GM19240 (cell line): ENCODE measurements around the gene SPINK1.
"Not testable (repeated sequence)": the region's sequence is repeated elsewhere in the genome, so short reads cannot be mapped to it uniquely, and the experiment has no call there.

Experiments
- DNase-seq: peaks from one replicate; pipeline ENCODE4 v3.0.0; 2011; ENCODE audit warnings: low spot score; ENCODE audit not compliant: insufficient read length

The SPINK1 gene

DNA sequence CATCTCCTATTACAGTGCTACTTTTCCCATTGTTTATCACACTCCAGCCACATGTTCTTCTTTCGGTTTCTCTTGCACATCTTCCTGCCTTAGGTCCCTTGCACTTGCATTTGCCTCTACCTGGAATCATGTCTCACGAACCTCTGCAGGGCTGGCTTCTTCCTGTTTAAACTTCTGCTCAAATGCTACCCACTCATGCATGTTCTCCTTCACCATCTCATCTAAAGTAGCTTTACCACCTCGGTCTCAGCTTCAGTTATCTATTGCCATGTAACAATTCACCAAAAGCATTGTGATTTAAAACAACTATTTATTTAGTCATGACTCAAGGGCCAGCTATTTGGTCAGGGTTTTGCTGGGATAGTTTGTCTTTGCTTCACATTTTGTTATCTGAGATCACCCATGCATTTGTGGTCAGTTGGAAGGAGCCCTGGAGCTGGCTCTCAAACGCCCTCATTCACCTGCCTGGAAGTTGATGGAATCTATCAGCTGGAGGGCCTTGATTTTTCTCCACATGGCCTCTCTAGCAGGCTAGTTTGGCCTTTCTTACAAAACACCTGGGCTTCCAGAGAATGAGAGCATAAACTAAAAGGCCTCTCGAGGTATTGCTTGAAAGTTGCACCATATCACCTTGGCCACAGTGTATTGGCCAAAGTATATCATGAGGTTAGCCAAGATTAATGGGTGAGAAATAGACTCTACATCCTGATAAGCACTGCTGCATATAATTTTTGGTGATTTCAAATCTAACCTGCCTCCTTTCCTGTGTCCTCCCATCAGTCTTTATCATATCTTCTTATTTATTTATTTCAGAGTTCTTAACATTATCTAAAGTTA, 21.4 kb downstream of the SPINK1 start:
- no peak for DNase-seq

DNA sequence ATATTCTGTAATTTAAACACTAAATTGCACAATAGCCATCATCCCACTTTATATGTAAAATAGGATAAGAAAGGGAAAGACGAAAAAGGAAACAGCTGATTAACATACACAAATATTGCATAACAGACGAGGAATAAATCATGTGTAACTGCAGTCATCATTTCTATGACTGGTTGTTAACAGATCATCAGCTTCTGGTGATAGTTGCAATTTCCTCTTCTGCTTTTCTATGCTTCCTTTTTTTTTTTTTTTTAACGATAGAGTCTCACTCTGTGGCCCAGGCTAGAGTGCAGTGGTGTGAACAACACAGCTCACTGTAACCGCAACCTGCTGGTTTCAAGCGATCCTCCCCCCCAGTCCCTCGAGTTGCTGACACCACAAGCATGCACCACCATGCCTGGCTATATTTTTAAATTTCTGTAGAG, 26.4 kb downstream of the SPINK1 start:
- DNase-seq, result no peak

DNA sequence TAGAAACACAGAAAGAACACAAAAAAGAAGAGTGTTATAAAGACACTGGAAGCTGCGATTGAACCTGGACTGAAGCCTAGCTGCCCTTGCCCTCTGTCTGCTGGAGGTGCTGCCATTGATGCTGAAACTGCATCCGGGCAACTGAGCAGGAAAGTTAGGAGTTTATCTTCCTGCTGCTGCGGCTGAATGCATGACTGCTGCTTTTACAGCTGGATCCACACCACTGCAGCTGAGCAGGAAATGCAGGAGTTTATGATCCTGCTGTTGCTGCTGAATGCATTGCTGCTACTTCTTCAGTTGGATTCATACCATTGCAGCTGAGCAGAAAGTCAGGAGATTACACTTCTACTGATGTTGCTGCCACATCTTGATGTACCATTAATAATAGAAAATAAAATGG, 27.1 kb downstream of the SPINK1 start:
- DNase-seq, result no peak

DNA sequence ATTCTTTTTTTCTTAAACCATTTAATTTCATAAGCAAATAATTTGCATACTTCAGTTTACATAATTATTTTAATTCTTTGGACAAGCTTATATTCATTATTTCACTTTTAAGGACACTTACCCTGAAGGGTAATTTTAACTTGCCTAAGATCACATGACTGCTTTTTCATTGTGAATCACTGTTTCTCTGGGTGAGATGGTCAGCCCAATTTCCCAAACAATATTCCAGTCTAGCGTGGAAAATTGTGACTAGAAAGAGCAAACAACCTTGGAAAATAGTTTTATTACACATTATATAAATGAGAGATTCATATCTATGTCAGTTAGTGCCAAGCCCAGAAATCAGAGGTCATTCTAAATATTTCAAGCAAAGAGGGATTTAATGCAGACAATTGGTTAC, 27.5 kb downstream of the SPINK1 start:
- DNase-seq, result no peak

DNA sequence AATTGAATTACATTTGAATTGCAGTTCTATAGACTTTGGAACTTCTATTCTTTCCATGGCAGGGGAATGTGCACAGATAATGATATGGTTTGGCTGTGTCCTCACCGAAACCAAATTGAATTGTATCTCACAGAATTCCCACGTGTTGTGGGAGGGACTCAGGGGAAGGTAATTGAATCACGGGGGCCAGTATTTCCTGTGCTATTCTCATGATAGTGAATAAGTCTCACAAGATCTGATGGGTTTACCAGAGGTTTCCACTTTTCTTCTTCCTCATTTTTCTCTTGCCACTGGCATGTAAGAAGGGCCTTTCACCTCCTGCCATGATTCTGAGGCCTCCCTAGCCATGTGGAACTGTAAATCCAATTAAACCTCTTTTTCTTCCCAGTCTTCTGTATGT, 28.3 kb downstream of the SPINK1 start:
- not testable (repeated sequence) for DNase-seq

DNA sequence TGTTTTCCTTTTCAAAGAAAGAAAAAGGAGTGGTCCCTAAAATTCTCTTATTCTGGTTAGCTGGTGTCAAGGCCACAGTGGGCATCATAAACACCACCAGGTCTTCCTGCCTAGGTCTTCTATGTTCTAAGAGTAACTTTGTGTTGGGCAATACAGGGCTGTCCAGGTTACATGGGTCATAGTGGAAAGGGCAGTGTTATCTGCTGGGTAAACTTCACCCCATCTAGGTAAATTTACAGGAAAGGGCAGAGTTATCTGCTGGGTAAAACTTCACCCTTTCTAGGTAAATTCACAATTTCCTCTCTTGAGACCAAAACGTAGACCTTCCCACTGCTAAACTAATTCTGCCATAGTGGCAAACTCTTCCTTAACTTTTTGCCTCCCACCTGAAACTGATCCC, 30.0 kb downstream of the SPINK1 start:
- no peak for DNase-seq

GRCh38 chr5:147800491-147800890, 31.0 kb downstream of the SPINK1 start:
- DNase-seq, result no peak

GRCh38 chr5:147796556-147797308, 34.7 kb downstream of the SPINK1 start:
- no peak for DNase-seq

DNA sequence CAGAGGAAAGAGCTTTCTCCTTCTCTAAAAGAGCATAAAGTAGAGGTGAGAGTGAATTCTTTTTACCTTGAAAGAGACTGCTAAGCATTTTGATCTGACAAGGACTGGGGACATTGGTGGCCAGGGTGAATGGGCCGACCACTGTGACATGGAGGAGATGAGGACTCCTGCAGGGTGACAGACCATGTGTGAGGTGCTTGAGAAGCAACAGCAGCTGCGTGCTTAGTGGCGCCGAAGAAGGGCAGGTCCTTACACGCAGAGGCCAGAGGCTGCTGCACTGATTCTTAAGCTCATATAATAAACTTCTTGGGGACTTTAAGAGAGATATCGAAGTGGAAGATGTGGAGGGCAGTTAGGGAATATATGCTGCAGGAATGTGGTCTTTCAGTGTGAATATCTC, 40.3 kb downstream of the SPINK1 start:
- DNase-seq, result no peak

DNA sequence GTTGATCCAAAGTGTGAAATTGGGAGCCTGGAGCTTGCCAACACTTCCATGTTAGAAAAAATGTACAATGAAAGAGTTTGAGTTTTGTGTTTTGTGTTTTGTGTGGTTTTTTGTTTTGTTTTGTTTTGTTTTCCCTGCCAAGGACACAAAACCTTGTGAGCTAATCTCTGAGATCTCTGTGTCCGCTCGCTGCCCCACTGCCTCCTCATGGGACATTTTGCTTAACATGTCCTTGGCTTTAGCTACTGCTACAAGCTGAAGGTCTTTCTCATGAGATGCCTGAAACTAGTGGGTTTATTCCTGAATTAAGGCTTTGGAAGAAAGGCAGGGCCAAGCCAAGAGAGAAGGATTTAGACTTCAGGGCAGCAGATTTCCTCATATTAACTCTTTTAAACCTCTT, 41.7 kb downstream of the SPINK1 start:
- DNase-seq, result no peak

DNA sequence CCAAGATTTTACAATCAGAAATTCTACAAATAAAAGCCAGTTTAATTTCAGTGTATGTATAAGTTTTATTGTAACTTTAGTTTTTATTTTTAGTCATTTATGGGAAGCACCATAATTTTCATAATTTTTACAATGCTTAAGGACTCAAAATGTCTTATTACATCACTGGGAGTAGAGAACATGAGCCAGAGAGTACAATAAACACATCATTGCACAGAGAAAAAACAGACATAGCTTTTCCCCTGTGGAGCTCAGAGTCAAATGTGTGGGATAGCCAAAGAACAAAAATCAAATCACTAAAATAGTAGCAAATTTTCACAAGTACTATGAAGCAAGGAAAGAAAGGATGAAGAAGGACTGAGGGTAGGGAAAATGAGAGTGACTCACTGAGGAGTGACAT, 43.4 kb downstream of the SPINK1 start:
- DNase-seq, result no peak

GRCh38 chr5:147786142-147786541, 45.3 kb downstream of the SPINK1 start:
- no peak for DNase-seq

DNA sequence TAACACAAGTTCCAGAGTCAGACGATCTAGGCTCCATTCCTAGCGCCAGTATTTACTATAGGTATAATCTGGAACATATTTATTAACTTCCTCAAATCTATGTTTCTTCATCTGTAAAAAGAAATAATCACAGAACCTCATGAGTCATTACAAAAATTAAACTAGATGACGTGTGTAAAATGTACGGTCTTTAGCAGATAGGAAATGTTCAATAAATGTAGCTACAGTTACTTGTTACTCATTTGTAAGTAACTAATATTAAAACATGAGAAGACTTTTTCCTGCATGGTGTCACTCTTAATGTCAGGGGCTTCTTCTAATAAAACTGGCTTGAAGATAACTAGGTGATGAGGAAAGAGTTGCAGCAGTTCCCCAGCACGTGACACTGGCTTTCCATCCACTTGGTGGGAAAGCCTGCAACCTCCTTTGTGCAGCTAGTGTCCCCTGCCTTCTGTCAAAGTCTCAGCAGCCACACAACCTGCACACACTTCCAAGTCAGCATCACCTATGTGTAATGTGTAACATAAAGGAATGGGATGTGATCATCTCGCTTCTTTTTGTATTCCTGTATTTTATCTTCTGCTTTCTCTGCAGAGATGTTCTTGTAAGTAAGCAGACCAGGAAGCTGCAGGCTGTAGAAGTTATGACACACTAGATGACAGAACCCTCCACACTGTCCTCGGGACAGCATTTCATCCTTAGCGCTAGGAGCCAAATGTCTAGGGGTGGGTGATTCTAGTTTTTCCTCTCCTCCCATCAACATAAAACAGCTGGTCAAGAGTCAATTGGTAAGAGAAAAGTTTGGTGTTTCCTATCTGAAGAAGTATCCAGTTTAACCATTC, 47.1 kb downstream of the SPINK1 start:
- no peak for DNase-seq

DNA sequence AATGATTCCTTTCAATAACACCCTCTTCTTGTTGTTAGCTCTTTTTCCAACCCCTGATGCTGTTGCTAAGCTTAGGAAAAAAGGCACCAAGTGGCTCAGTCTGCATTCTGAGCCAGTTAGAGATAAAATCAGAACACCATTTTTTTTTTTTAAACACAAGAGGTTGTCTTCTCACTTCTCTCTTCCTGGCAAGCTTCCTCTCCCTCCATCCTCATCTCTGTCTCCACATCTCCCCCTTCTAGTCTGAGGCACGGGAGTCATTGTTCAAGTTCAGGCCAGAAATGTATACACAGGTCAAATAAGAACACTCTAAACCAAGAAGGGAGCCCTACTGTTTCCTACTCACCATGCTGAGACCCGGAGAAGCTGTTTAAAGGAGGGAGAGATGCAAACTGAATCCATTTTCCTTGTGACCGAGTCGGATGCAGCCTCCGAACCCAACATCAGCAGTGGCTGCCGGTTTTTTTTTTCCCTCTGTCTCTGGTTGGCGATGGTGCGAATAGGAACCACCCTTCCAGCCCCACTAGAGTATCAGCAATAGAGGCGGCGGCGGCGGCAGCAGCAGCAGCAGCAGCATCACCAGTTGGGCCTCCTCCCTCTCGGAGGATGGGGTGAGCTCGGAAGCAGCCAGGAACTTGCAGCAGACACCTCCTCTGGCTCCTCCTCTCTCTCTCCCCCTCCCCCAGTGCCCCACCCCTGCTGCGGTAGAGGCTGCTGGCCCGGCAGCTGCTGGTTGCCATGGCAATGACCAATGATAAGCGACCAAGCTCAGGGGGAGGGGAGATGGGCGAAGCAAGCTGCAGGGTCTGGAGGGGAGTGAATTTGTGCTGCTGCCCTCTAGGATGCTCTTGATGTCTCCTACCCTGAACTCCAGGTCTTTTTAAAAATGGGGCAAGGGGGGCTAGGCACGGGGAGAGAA, 49.1 kb downstream of the SPINK1 start, which contains the start of gene JAKMIP2:
Gene JAKMIP2 (minus strand): TSS at position 619 of the 919 bp plus-strand sequence. CDS start 110,922 bp downstream, outside the sequence.
- peak; percentile 8 for DNase-seq

- no peak for DNase-seq
Observed at GRCh38 chr5:147780924-147781573, 50.4 kb downstream of the SPINK1 start.

DNA sequence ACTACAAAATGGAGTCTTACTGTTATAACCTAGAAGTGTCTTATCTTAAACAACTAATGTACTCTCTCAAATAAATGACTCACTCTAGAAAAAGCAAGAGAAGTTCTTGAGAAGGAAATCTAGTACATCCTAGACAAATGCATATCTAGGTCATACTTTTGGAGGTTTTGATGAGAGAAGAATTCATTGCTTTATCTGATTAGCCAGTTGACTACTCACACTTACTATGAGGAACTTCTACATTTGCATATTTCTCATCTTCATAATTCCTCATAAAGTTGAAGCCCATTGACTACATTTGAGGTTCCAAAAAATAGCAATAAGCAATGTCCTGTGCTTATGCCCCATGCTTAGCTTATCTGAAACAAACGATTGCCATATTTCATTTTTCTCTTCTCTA, 51.8 kb downstream of the SPINK1 start:
- DNase-seq, result no peak

GRCh38 chr5:147776989-147777388, 54.5 kb downstream of the SPINK1 start:
- no peak for DNase-seq
